NCI-H1930 (cell line): ENCODE results near the gene CHMP1A.

Experiments
- DNase-seq, 2 experiments: peaks; one replicate each; lab custom pipeline; 2025; lab: John Stamatoyannopoulos, UW

CHMP1A gene

GRCh38 chr16:89602952-89603590, 54.4 kb downstream of the CHMP1A start:
- DNase-seq = no peak

- no peak for DNase-seq
These were observed 55.1 kb downstream of the CHMP1A start for GRCh38 chr16:89602273-89602951.

- DNase-seq = no peak
These were observed 55.6 kb downstream of the CHMP1A start for GRCh38 chr16:89601906-89602272.

- DNase-seq = no peak
These were observed 56.6 kb downstream of the CHMP1A start for GRCh38 chr16:89600956-89601355.

- no peak for DNase-seq
These were observed 57.1 kb downstream of the CHMP1A start for GRCh38 chr16:89600427-89600826.

GRCh38 chr16:89599902-89600301, 57.6 kb downstream of the CHMP1A start:
- DNase-seq = no peak

GRCh38 chr16:89599451-89599858, 58.1 kb downstream of the CHMP1A start:
- no peak for DNase-seq

GRCh38 chr16:89598199-89598598, 59.3 kb downstream of the CHMP1A start:
- DNase-seq = no peak

GRCh38 chr16:89596957-89597649, 60.4 kb downstream of the CHMP1A start:
- no peak for DNase-seq

GRCh38 chr16:89596061-89596689, 61.3 kb downstream of the CHMP1A start:
- DNase-seq = no peak

GRCh38 chr16:89595330-89596060, 62.0 kb downstream of the CHMP1A start:
- DNase-seq = no peak
